NOMO-1 treated with DMSO at 0.1 percent for 48 hours (cell line): ENCODE measurements around the gene AK9.
A peak's percentile ranks its signal among the peaks of the same experiment; 100 is the strongest.
"Not testable (repeated sequence)": the region's sequence is repeated elsewhere in the genome, so short reads cannot be mapped to it uniquely, and the experiment has no call there.

ENCODE experiments used
- DNase-seq: peaks from one replicate; lab custom pipeline; 2025; ENCODE audit not compliant: unreplicated experiment; lab: John Stamatoyannopoulos, UW

Gene AK9

DNA sequence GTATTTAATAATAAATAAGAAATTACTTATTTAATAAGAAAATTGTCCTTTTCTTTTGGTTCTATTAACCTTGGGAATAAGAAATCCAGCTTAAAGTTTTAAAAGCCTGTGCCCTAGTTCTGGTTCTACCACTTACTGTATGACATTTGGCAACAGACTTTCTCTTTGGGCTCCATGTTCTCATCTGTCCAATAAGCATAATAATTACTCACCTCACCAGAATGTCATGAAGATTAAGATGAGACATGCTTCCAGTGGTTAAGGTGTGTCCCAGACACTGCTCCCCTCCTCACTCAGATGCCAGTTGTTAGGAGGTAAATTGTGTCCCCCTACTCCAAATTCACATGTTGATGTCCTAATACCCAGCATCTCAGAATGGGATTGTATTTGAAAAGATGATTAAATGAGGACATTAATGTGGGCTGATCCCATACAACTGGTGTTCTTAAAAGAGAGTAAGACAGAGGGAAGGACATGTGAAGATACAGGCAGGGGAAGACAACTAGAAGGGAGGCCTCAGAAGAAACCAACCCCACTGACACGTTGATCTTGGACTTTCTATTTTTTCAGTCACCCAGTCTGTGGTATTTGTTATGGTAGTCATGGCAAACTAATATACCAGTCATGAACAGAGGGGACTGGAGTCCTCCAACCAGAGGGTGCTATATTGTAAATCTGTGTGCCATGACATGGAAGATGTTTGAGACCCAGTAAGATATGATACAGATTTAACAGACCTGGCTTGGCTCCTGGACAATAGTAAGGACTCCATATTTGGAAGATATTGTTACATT, 229.1 kb downstream of the AK9 start:
- DNase-seq = no peak

DNA sequence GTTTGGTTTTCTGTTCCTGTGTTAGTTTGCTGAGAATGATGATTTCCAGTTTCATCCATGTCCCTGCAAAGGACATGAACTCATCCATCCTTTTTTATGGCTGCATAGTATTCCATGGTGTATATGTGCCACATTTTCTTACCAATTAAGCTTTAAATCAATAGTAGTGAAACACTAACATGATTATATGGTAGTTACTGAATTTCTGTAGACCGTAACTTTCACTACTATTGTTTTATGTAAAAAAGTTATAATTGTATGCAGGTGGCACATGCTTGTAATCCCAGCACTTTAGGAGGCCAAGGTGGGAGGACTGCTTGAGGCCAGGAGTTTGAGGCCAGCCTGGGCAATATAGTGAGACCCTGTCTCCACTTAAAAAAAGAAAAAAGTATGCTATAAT, 229.8 kb downstream of the AK9 start:
- not testable (repeated sequence) for DNase-seq

DNA sequence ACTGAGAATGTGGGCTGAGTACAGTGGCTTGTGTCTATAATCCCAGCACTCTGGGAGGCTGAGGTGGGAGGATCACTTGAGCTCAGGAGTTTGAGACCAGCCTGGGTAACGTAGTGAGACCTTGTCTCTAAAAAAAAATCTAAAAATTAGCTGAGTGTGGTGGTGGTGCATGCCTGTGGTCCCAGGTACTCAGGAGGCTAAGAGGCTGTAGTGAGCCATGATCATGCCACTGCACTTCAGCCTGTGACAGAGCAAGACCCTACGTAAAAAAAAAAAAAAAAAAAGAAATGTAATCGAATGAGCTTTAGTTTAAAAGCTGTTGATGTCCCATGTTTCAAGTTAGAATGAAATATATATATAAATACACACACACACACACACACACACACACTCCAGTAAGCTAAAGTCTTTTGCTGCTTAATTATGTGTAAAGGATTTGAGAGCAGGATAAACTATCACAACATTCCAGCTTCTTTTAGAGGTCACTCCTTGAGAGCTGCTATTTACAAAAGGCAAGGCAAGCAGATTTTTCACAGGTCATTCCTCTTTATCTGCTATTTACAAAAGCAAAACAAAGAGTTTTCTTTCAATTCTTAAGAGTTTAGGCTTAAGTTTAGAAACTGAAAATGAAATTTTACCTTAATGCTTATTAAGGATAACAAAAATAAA, 230.7 kb downstream of the AK9 start:
- no peak for DNase-seq

DNA sequence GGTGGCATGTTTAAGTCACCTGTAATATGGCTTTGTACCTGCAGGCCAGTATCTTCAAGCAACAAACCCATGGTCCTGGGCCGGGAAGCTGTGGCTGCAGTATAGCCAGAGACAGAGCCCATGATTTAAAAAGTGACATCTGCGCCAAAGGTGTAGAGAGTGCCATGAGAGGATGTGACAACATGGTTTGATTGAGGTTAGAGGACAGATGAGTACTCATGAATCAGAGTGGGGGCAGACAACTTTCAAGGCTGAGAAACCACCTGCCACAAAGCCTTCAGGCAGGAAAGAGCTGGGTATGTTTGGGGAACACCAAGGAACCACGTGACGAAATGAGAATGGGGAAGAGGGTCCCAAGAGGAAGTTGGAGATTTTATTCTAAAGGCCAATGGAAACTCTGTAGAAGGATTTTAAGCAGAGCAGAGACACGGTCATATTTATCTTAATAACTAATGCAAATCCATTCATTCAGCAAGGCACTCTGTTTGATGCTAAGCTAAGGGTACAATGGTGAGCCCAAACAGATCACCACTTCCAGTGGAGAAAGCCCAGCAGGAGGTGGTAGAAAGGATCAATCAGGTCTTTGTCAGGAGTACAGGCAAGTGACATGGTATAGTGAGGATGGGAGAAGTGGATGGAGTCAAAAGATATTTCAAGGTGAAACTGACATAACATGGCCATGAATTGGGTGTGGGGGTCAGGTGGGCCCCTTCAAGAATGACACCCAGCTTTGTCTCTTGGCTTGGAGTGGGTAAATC, 232.0 kb downstream of the AK9 start:
- DNase-seq = peak; percentile 62

DNA sequence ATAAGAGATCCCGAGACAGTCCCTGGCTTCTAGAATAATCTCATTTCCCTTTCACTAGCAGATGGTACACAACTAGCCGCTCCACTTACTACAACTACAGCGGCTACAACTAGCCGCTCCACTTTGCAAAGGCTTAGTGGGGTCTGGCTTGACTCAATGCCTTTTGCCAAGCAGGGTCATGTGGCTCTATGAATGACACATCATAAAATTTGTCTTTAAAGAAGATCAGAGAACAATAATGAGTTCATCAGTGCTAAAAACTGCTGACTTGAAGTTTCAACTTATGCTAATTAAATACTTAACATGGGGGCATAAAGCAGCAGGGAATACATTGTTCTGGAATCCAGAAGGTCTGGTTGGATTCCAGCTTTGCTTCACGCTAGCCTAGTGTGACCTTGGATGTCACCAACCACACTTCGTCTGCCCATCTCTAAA, 233.4 kb downstream of the AK9 start:
- DNase-seq = no peak

DNA sequence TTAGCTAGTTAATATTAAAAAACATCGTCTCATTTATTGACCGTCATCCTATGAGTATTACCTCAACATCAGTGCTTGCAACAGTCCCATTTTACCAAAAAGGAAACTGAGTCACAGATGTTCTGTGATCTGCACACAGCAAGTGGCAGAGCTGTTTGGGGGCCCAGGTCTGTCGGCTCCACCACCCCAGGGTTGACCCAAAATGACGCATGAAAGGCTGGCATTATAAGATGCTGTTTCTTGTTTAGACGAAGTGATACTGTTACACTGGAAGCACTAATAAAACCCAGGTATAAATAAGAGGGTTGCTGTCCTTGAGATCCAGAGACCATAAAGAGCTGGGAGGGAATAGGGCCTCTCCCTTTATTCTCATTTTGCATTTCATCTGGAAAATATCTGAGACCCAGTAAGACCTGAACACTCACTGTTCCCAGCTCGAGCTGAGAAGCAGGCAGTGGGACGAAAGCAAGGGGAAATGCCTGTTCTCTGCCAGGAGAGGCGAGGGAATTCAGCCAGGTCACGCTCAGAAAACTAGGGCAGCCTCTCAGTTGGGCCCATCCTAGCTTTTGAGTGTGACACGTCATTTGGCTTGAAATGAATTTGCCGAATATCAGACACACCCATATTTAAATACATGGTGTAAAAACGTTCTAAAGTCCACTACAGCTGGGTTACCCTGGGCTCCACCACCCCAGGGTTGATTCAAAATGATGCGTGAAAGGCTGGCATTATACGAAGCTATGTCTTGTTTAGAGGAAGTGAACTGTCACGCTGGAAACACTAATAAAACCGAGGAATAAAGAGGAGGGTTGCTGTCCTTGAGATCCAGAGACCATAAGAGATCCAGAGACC, 234.1 kb downstream of the AK9 start:
- no peak for DNase-seq

DNA sequence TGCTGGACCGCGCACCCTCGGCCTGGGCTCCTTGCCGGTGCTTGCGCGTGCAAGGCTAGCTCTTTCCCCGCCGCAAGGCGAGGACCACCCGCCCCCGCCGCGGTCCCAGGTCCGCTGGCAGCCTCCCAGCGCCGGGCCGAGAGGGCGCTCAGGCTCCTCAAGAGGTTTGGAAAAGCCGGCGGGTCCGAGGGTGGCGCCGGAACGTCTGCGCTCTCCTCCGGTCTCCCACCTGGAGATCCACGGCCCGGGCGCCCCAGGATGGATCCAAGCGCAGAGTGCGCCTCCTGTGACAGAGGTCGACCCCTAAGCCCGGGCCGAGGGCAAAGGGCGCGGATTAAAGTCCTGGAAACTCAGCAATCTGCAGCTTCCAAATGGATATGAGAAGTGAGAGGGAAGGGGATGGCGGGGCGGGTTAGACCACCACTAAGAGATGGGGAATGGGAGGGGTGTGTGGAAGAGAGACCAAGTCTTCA, 234.9 kb downstream of the AK9 start:
- no peak for DNase-seq

DNA sequence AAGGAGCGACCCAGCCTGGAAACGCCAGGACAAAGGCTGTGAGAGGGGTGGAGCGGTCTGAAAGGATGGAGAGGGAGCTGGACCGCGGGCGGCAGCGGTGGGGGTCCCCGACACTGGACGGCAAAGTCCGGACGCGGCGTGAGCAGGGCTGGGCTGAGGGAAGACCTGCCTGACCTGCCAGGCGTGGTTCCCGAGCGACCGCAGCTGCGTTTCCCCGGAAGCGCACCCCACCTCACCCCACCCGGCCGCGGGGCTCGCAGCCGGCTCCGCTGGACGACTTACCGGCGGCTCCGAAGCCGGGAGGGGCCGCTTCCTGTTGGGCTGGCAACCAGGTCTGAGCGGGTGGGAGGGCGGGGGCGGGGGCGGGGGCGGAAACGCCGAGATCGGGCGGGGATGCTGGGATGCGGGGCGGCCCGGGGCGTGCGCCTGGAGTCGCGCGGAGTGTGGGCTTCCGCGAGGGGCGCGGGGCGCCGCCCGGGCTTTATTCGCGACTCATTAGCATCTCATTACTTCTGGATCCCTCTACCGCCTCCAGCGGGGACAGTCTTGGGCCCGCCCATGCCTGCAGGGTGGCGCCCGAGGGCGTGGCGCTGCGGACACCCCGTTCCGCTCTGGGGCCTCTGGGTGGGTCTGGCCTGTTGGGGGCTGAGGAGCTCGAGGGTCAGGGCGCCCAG, 235.4 kb downstream of the AK9 start, which contains the start of gene MICAL1:
Gene MICAL1 (minus strand): TSS at position 336 of the 674 bp plus-strand sequence. CDS start 1,576 bp downstream, outside the sequence.
- DNase-seq = peak; percentile 75

DNA sequence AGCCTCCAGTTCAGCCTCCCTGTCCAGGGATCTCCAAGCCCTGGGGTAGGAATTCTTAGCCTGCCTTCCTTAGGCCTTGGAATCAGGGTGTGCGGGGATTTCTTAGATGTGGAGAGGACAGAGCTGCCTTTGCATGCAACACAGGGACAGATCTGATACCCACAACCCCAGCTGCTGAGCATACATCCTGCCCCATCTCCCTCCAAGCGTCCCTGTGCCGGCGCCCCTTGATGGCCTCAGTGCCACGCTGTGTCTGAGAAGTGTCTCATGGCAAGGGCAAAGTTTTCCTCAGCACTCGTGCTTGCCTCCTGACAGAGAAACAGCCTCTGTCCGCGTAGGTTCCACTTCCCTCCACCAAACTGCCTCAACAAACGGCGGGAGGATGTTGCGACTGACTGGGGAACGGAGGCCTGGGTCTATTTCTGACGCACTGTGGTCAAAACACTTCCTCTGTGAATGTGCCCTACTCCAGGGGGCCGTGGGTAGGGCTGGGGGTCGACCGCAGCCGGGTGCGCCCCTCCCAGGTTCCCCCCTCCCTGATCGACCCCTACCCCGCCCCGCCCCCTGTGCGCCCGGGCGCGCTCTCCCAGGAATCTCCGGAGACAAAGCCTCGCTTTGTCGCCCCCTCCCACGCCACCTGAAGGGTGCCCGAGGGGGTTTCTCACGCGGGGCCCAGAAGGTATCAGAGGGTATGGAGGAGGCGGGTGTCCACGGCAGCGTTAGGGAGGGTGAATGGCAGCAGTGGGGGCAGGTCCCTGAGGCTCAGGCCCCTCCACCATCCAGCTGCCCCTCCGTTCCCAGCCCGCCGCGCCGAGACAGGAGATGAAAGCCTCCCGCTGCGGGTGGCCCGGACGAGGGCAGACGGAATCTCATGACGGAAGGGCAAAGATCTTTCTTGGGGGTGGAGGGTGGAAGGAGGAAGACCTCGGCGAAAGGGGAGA, 236.2 kb downstream of the AK9 start:
- peak; percentile 87 for DNase-seq

DNA sequence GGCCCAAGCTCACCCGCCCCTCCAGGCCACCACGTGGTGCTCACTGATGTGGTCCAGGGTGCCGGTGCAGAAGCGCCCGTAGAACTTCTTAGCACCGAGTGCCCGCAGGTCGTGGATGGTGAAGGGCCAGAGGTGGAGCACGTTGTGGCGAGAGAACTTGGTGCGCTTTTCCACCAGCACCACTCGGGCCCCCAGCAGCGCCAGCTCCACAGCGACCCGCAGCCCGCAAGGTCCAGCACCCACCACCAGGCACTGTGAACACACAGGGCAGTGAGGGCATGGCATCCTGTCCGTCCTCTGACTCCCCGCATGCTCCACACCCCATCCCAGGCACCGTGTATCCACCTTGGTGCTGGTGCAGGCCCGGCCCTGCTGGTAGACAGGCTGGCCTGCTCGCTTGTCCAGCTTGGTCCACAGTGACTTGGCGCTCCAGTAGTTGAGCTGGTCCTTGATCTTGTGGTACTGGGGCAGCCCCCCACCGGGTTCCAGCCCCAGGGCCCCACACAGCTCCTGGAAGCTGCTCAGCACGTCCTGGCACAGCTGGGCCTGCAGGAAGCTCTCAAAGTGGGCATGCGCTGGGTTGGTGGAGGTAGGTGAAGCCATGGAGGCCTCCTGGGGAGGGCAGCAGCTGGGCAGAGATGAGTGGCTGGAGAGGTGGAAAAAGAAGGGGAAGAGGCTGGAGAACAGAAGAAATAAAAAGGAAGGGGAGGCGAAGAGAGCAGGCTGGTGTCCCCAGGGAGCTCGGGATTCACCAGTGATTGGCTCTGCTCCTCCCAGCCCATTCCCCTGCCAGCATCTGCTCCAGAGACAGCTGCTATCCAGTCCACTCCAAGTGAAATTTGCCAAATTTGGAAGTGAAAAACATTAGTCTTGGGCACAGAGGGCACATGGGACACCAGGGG, 237.2 kb downstream of the AK9 start:
- DNase-seq = no peak

DNA sequence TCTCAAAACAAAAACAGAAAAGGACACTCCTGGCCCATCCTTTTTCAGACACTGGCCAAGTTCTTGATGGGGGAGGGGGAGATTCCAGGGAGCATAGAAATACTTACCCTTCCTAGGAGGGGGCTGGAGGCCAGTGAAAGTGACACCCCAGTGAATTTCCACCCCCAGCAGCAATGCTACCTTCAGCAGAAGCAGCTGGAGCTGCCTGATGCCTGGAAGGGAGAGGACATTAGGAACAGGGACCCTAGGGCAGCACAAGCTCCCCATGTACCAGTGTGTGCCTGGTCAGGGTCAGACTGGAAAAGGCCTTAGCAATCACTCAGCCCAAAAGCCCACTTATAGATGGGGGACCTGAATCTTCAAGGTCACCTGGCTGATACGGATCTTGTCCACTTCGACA, 237.8 kb downstream of the AK9 start:
- DNase-seq = no peak

DNA sequence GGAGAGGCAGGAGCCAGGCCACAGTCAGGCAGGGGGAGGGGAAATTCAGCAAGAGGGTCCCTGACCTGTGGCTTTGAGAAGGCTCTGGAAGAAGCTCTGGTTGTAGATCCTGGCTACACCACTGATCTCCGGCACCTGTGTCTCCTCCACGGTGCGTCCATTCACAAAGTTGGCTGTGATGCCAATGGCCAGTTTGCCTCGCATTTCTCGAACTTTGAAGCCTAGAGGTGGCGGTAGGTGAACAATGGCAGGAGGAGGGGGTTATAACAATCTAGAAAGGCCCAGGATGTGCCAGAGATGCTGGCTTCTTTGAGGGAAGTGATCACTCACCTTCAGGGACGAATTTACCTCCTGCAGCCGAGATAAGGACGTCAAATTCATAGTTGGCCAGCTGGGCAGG, 238.8 kb downstream of the AK9 start:
- no peak for DNase-seq

DNA sequence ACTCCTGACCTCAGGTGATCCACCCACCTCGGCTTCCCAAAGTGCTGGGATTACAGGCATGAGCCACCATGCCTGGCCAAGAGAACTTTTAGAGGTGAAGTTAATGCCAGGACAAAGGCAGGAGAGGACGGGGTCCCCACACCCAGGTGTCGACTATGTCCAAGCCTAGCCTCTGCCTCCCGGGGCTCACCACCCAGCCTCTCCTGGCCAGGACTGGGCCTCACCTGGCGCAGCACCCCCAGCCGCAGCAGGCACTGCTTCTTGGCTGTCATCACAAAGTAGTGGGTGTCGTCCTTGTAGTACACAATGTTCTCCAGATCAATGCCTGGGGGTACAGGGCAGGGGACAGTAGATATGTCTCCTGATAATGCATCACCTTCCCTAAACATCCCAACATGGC, 239.6 kb downstream of the AK9 start:
- no peak for DNase-seq

DNA sequence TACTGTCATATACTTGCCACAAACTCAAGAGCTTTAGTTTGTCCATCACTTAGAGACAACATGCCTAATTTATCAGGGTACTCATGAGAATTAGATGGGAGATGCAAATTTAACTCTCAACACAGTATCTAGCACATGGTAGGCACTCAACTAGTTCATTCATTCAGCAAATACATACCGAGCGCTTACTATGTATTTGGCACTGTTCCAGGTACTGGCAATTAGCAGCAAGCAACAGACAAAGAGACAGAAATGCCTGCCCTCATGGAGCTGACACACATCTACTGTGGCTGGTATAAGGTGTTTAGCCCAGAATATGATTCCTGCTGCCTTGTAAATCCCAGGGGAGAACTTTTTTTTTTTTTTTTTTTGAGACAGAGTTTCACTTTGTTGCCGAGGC, 240.2 kb downstream of the AK9 start:
- no peak for DNase-seq

DNA sequence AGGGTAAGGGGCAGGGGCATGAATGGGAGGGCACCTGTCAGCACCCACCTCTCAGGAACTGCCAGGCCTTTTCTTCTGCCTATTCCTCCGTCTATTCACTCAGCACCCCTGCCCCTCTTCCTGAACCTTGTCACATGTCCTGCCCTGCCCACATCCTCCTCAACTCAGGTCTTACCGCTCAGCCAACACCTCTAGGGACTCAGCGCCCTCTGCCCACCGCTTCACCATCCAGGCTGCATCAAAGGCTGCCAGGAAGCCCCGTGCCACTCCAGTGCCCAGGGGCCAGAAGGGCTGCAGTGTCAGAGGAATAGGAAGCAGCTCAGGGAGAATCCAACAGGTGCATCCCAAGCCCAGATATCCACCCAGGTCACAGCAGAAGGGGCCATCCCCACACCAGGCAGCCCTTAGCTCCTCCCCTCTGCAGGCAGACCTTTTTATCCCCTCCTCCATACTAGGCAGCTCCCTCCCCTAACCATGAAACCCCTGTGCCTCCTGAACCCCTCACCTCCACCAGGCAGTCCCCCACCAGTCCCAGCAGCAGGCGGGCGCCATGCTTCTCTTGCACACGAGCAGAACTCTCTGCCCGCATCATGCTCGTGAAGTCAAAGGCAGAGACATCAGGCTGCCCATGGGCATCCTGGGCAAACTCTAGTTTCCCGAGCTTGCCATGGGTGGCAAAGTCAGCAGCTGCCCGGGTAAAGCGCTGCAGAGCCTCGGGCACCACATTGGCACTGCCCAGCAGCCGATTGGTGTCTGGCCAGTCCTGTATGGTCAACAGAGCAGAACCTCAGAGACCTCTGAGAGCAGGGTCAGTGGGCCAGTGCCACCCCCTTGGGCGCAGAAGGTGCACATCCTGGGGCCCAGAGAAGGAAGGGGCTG, 241.0 kb downstream of the AK9 start:
- no peak for DNase-seq

DNA sequence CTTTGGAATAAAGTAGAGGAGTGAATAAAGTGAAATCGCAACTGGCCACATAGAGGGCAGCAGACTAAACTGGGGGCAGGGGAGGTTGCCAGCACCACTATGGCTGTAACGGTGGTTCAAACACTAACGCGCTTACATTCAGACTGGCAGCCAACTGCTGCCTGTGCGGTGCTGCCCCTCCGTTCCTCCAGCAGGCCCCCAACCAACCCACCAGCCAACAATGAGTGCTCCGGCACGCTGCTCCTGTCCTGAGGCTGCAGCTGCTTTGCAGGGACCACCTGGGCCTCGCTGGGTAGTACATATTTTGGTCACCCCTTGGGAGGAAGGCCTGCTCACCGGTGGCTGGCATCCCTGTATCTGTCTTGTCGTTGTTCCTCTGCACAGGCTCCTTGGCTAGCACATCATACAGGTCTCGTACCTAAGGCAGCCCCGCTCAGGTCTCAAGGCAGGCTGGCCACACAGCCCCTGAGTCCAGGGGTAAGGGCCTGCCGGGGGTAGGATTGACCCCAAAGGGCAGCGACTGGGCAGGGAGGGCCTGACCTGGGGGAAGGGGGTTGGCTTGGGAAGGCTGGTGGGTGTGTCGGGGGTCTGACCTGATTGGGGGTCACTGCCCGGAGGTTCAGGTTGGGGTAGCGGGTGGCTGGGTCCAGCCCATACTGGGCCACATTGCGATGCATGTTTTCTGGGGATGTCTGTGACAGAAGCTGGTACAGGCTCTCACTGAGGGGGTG, 241.8 kb downstream of the AK9 start:
- no peak for DNase-seq
